Peyer's patch (tissue), 4 donors: ENCODE data around the gene NETO2. TPM values are rescaled to one million over a fixed set of nuclear protein-coding genes. Genes with fewer than 3 reads are reported as not detected.

Experiments used
- DNase-seq, 3 donors: peaks; one replicate each; pipeline ENCODE4 v3.0.0-alpha.2; 2017 to 2019
- H3K27ac ChIP-seq, 4 donors: fragments of 200-600 bp; sonication (generic); one replicate each; pipeline ENCODE4 v1.5.1; 2016 to 2019
- H3K27me3 ChIP-seq, 2 donors: fragments of 200-600 bp; sonication (generic); one replicate each; pipeline ENCODE4 v1.5.1; 2019
- H3K36me3 ChIP-seq, 3 donors: fragments of 200-600 bp; sonication (generic); one replicate each; pipeline ENCODE4 v1.5.1; 2016 to 2019
- H3K4me1 ChIP-seq, 4 donors: fragments of 200-600 bp; sonication (generic); one replicate each; pipeline ENCODE4 v1.5.1; 2016 to 2019
- H3K4me3 ChIP-seq, 4 donors: fragments of 200-600 bp; sonication (generic); 1 replicate in 3 of 4; 2 replicates in 1 of 4; pipeline ENCODE4 v1.5.1; 2016 to 2019; ENCODE audit warnings: mild to moderate bottlenecking in 1 of 4
- H3K9me3 ChIP-seq, 4 donors: fragments of 200-600 bp; sonication (generic); one replicate each; pipeline ENCODE4 v1.5.1; 2016 to 2019; ENCODE audit warnings: mild to moderate bottlenecking in 1 of 4
- CTCF ChIP-seq, 6 experiments: fragments of 450-650 bp in 4 of 6; fragments of 200-600 bp in 2 of 6; sonication (generic) in 1 of 6; IDR thresholded peaks; one replicate each; pipeline ENCODE4 v1.5.1; 2017 to 2019; ENCODE audit warnings: antibody characterized with exemption in 6 of 6, mild to moderate bottlenecking in 3 of 6, moderate library complexity in 1 of 6
- POLR2A ChIP-seq, 2 donors: fragments of 450-650 bp; IDR thresholded peaks; one replicate each; pipeline ENCODE4 v1.5.1; 2017; ENCODE audit warnings: antibody characterized with exemption in 2 of 2, mild to moderate bottlenecking in 2 of 2, moderate library complexity in 2 of 2
- total RNA-seq, 4 donors: library from RNA; depleted of rRNA; stranded (reverse); fragments of >200 nt; gene quantifications; one replicate each; pipeline ENCODE4 v1.1.0, GENCODE V29; 2016

The NETO2 gene
- total RNA-seq, 4 donors from 2014 or later, result 1.7 to 9.9 (median 5.7) TPM

GRCh38 chr16:47054306-47054705 lies 89.4 kb downstream of the NETO2 start:
- Histone ChIP-seq H3K4me1 (no peaks in the 10 kb centered on the region), H3K36me3 (no peaks in the 10 kb centered on the region), H3K27ac (no peak overlapping the region), H3K9me3 (no peaks in the 10 kb centered on the region), H3K4me3 (no peak overlapping the region), H3K27me3 (no peaks in the 10 kb centered on the region)
- TF ChIP-seq POLR2A (IDR thresholded peaks at IDR 0.05) (no peak), CTCF (IDR thresholded peaks at IDR 0.05) (no peak)
- DNase-seq, result no peak

- Histone ChIP-seq H3K36me3 (no peaks in the 10 kb centered on the region), H3K4me3 (no peak overlapping the region), H3K4me1 (no peaks in the 10 kb centered on the region), H3K27me3 (no peaks in the 10 kb centered on the region), H3K27ac (no peak overlapping the region), H3K9me3 (no peaks in the 10 kb centered on the region)
- no peak for TF ChIP-seq POLR2A (IDR thresholded peaks at IDR 0.05)
- no peak for TF ChIP-seq CTCF (IDR thresholded peaks at IDR 0.05)
- no peak for DNase-seq
These were observed 89.8 kb downstream of the NETO2 start for GRCh38 chr16:47053895-47054294.

GRCh38 chr16:47052666-47053640 lies 90.8 kb downstream of the NETO2 start:
- DNase-seq, result no peak
- no peaks in the 10 kb centered on the region for H3K36me3 ChIP-seq
- no peaks in the 10 kb centered on the region for H3K4me1 ChIP-seq
- H3K27me3 ChIP-seq, result no peaks in the 10 kb centered on the region
- H3K9me3 ChIP-seq, result no peaks in the 10 kb centered on the region
- TF ChIP-seq POLR2A (IDR thresholded peaks at IDR 0.05) (no peak), CTCF (IDR thresholded peaks at IDR 0.05) (no peak)
- H3K4me3 ChIP-seq, result no peak overlapping the region
- no peak overlapping the region for H3K27ac ChIP-seq

GRCh38 chr16:47051031-47051430 lies 92.7 kb downstream of the NETO2 start:
- no peak overlapping the region for H3K27ac ChIP-seq
- DNase-seq, result no peak
- H3K9me3 ChIP-seq, result no peaks in the 10 kb centered on the region
- no peaks in the 10 kb centered on the region for H3K27me3 ChIP-seq
- H3K4me1 ChIP-seq, result no peaks in the 10 kb centered on the region
- no peak overlapping the region for H3K4me3 ChIP-seq
- H3K36me3 ChIP-seq, result no peaks in the 10 kb centered on the region
- TF ChIP-seq CTCF (IDR thresholded peaks at IDR 0.05) (no peak), POLR2A (IDR thresholded peaks at IDR 0.05) (no peak)

- no peak for DNase-seq
- Histone ChIP-seq H3K36me3 (no peaks in the 10 kb centered on the region), H3K4me3 (no peak overlapping the region), H3K27me3 (no peaks in the 10 kb centered on the region), H3K27ac (no peak overlapping the region), H3K9me3 (no peaks in the 10 kb centered on the region), H3K4me1 (no peaks in the 10 kb centered on the region)
- TF ChIP-seq POLR2A (IDR thresholded peaks at IDR 0.05) (no peak), CTCF (IDR thresholded peaks at IDR 0.05) (no peak)
These were observed 93.7 kb downstream of the NETO2 start for GRCh38 chr16:47049901-47050583.
